MG63 (cell line): Measurements from ENCODE around the gene LRFN3. TPM values are rescaled to one million over a fixed set of nuclear protein-coding genes. Genes with fewer than 3 reads are reported as not detected.
"Not testable (repeated sequence)": the region's sequence is repeated elsewhere in the genome, so short reads cannot be mapped to it uniquely, and the experiment has no call there.

Source experiments
- DNase-seq: peaks from one replicate; pipeline ENCODE4 v3.0.0-alpha.2; 2020
- H3K27me3 ChIP-seq: fragments of 250-450 bp; sonication (Bioruptor Pico); 2 replicates; pipeline ENCODE4 v1.5.1; 2020; ENCODE audit warnings: mild to moderate bottlenecking, moderate library complexity
- H3K36me3 ChIP-seq: fragments of 250-450 bp; sonication (Bioruptor Pico); 2 replicates; pipeline ENCODE4 v1.5.1; 2020; ENCODE audit warnings: mild to moderate bottlenecking, moderate library complexity
- H3K4me3 ChIP-seq: fragments of 250-450 bp; sonication (Bioruptor Pico); 2 replicates; pipeline ENCODE4 v1.5.1; 2020; ENCODE audit warnings: mild to moderate bottlenecking, moderate library complexity
- H3K9me3 ChIP-seq: fragments of 250-450 bp; sonication (Bioruptor Pico); 2 replicates; pipeline ENCODE4 v1.5.1; 2020; ENCODE audit warnings: mild to moderate bottlenecking, moderate library complexity
- total RNA-seq: library from RNA; depleted of rRNA; stranded (reverse); fragments of >200 nt; shearing (Covaris generic); gene quantifications from 2 replicates; pipeline ENCODE4 v1.2.3, GENCODE V29; 2014; ENCODE audit warnings: low replicate concordance; rRNA removed

The LRFN3 gene
- total RNA-seq: 2.3 and 2.9 TPM in 2 replicates

- H3K27me3 ChIP-seq: peaks cover 3% of the 10 kb centered on the region; the same call in 1 of the 2 replicates
- H3K4me3 ChIP-seq: peak within 1 kb of the TSS; percentile 59
- no peaks in the 10 kb centered on the region for H3K36me3 ChIP-seq
- H3K9me3 ChIP-seq: no peaks in the 10 kb centered on the region
- peak; percentile 77 for DNase-seq
These were observed at the start of gene LRFN3 for GRCh38 chr19:35935911-35936737. TSS of gene LRFN3 (plus strand) at chr19:35936374. CDS start at chr19:35939426, 3,052 bp downstream.

DNA sequence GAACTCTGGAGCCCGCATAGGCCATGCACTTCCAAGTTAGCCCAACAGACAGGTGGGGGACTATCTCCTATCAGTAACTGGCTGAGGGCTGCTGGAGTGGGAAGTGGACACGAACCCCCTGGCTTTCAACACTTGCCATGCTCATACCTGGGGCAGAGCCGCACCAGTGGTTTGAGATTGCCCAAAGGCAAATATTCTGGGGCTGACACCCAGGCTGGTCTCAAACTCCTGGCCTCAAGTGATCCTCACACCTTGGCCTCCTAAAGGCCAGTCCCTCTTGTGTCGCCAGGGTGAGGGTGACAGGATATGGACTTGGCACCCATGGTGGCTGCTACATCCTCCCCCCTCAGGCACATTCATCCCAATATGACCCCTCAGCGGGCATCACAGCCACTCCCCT is 49.0 kb upstream of the LRFN3 start:
- Histone ChIP-seq H3K9me3 (no peaks in the 10 kb centered on the region), H3K27me3 (no peaks in the 10 kb centered on the region), H3K4me3 (no peak overlapping the region), H3K36me3 (peaks cover 20% of the 10 kb centered on the region)
- no peak for DNase-seq

DNA sequence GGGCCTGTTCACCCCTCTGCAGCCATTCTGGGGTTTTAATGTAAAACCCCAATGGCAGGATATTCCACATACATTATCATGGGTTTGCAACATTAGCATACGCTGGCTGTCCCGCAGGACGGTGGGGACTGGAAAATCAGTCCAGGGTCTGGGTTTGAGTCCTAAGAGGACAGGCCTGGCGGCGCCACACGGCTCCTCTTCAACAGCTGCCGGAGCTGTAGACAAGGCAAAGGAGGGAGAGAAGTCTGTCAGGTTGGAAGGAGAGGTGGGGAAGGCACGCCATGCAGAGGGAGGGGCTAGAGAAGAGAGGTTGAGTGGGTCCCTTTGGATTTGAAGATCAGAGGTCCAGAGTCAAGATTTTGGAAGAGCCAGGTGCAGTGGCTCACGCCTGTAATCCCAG is 47.8 kb upstream of the LRFN3 start:
- peaks cover 24% of the 10 kb centered on the region for H3K36me3 ChIP-seq
- no peaks in the 10 kb centered on the region for H3K27me3 ChIP-seq
- DNase-seq: no peak
- H3K9me3 ChIP-seq: no peaks in the 10 kb centered on the region
- H3K4me3 ChIP-seq: no peak overlapping the region

DNA sequence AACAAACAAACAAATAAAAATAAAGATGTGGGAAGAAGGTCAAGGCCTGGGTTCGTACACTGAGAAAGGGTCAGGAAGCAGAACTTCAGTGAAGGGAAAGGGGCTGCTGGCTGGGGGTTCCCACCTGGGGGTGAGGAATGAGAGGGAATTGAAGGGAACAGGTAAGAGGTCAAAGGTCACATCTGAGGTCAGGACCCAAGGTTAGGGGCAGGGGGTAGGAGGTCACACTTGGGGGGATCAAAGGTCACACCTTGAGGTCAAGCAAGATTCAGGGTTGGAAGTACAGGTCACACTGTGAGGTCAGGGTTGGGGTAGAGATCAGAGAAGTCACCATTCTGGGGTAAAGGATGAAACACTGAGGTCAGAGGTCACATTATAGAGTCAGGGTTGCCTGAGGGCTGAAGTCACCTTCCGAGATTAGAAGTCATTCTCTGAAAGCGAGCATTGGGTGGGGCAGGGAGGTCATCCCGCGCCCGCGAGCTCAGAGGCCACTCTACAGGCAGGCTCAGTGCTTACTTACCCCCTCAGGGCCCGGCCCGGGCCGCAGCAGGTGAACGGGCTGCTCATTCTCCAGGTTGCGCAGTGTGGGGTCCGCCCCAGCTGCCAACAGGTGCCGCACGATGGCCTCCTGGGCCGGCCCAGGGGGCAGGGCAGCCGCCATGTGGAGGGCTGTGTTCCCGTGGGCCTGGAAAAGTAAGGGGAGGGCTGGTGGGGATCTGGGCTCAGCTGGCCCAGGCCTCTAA is 46.6 kb upstream of the LRFN3 start:
- no peak overlapping the region for H3K4me3 ChIP-seq
- H3K27me3 ChIP-seq: no peaks in the 10 kb centered on the region
- DNase-seq: no peak
- H3K9me3 ChIP-seq: no peaks in the 10 kb centered on the region
- H3K36me3 ChIP-seq: peaks cover 30% of the 10 kb centered on the region

DNA sequence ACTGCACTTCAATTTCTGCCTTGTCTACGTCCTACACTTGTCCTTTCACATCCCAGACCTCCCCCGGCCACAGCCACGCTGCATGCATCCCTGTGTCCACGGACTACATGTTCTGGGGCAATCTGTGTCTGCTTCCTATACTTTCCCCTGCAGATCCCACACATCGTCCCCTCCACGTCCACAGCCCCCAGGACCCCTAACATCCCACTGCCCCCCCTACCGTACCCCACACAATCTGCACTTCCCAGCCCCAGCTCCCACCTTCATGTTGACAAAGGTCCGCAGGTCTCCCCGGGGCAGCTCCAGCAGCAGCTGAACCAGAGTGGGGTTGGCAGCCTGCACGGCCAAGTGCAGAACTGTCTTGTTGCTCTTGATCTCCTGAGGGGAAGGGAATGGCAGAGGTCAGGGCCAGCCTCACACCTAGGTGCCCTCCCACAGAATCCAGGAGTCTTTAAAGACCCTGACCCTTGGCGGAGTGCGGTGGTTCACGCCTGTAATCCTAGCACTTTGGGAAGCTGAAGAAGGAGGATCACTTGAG is 46.0 kb upstream of the LRFN3 start:
- Histone ChIP-seq H3K4me3 (no peak overlapping the region), H3K36me3 (peaks cover 30% of the 10 kb centered on the region), H3K9me3 (no peaks in the 10 kb centered on the region), H3K27me3 (no peaks in the 10 kb centered on the region)
- DNase-seq: no peak

- not testable (repeated sequence) for DNase-seq, H3K27me3 ChIP-seq, H3K4me3 ChIP-seq, H3K9me3 ChIP-seq
- peaks cover 33% of the 10 kb centered on the region for H3K36me3 ChIP-seq
These were observed 44.4 kb upstream of the LRFN3 start for GRCh38 chr19:35891819-35892218.

- Histone ChIP-seq H3K27me3 (no peaks in the 10 kb centered on the region), H3K9me3 (no peaks in the 10 kb centered on the region)
- DNase-seq: no peak
These were observed 41.8 kb upstream of the LRFN3 start for GRCh38 chr19:35894342-35894741.

GRCh38 chr19:35895911-35896642 is 40.1 kb upstream of the LRFN3 start:
- Histone ChIP-seq H3K9me3 (no peaks in the 10 kb centered on the region), H3K36me3 (peaks cover 25% of the 10 kb centered on the region), H3K4me3 (no peak overlapping the region), H3K27me3 (no peaks in the 10 kb centered on the region)
- DNase-seq: no peak

More at GRCh38 chr19:35894342-35894741, 41.8 kb upstream of the LRFN3 start:
- Histone ChIP-seq H3K4me3 (no peak overlapping the region), H3K36me3 (peaks cover 33% of the 10 kb centered on the region)

- no peaks in the 10 kb centered on the region for H3K27me3 ChIP-seq
- H3K9me3 ChIP-seq: no peaks in the 10 kb centered on the region
- H3K36me3 ChIP-seq: peaks cover 24% of the 10 kb centered on the region
- no peak for DNase-seq
- H3K4me3 ChIP-seq: no peak overlapping the region
These were observed 39.5 kb upstream of the LRFN3 start for GRCh38 chr19:35896643-35897040.

- H3K4me3 ChIP-seq: no peak overlapping the region
- H3K27me3 ChIP-seq: no peaks in the 10 kb centered on the region
- no peaks in the 10 kb centered on the region for H3K9me3 ChIP-seq
- H3K36me3 ChIP-seq: peaks cover 23% of the 10 kb centered on the region
- no peak for DNase-seq
These were observed 38.3 kb upstream of the LRFN3 start for GRCh38 chr19:35897706-35898451.

DNA sequence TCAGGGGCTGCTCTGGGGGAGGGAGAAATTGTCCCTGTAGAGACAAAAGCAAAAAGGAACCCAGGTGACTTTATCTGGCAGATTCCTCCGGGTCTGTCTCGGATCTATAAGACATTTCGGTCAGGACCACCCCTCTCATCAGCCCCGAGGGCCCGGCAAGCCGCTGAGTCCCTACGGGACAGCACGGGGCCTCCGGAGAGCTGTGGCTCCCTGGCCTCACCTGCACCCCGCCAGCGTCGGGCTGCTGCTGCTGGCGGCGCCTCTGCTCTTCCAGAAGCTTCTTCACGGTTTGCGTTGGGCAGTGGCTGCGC is 37.7 kb upstream of the LRFN3 start:
- H3K27me3 ChIP-seq: no peaks in the 10 kb centered on the region
- H3K4me3 ChIP-seq: no peak overlapping the region
- peaks cover 19% of the 10 kb centered on the region for H3K36me3 ChIP-seq
- DNase-seq: no peak
- H3K9me3 ChIP-seq: no peaks in the 10 kb centered on the region

- no peaks in the 10 kb centered on the region for H3K9me3 ChIP-seq
- H3K36me3 ChIP-seq: peaks cover 13% of the 10 kb centered on the region
- H3K27me3 ChIP-seq: no peaks in the 10 kb centered on the region
- H3K4me3 ChIP-seq: peak overlapping the region; percentile 71
- DNase-seq: peak; percentile 83
These were observed 36.5 kb upstream of the LRFN3 start for GRCh38 chr19:35899547-35900214.

DNA sequence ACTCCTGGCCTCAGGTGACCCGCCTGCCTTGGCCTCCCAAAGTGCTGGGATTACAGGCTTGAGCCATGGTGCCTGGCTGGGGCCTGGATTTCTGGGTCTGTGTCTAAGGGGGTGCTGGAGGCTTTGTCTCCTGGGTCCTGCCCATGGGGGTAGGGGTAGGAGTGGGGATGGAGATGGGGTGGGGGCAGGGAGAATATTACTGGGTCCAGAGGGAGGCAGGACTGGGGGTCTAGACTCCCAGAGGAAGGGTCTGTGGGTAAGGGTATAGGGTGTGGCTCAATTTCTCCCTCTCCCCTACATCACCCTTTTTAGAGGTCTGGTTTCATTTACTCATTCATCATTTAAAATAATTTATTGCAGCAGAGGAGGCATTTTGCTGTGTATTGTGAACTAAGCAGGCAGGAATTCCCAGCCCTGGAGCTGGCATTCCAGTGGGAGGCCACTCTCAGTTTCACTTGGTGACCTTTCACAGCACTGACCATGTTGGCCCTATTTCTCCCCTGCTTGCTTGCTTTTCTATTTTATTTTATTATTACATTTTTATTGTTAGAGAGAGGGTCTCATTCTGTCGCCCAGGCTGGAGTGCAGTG is 35.0 kb upstream of the LRFN3 start:
- DNase-seq: peak; percentile 33
- Histone ChIP-seq H3K36me3 (peaks cover 13% of the 10 kb centered on the region), H3K4me3 (peak overlapping the region; percentile 71), H3K27me3 (no peaks in the 10 kb centered on the region), H3K9me3 (no peaks in the 10 kb centered on the region)

GRCh38 chr19:35901854-35902661 is 34.1 kb upstream of the LRFN3 start, which contains the start of gene HCST:
TSS of gene HCST (plus strand) at chr19:35902529. CDS start at chr19:35902594, 65 bp downstream.
- Histone ChIP-seq H3K36me3 (peaks cover 9% of the 10 kb centered on the region), H3K9me3 (no peaks in the 10 kb centered on the region), H3K4me3 (peak within 1 kb of the TSS; percentile 4; the same call in 1 of the 2 replicates), H3K27me3 (no peaks in the 10 kb centered on the region)
- DNase-seq: peak; percentile 79
